ENCODE results near the gene HSP90AB1. TPM values are rescaled to one million over a fixed set of nuclear protein-coding genes. Genes with fewer than 3 reads are reported as not detected.

The HSP90AB1 gene
- total RNA-seq, 2 donors from 2014 or later, result 405 to 695 TPM

GRCh38 chr6:44222486-44223318 lies 24.2 kb upstream of the HSP90AB1 start:
- Histone ChIP-seq H3K36me3 (no peaks in the 10 kb centered on the region), H3K4me3 (peak overlapping the region; percentile 81), H3K4me1 (ENCODE audit: control insufficient read depth in 1 of 2, low read depth in 2 of 2) (peaks cover 67 to 80% of the 10 kb centered on the region in 2 donors), H3K9me3 (no peaks in the 10 kb centered on the region), H3K27ac (peak overlapping the region; percentile 97 to 98), H3K27me3 (replicated peaks; ENCODE audit: insufficient read depth) (no peaks in the 10 kb centered on the region)
- no peak for ATAC-seq (ENCODE audit: insufficient number of reproducible peaks, low FRiP score, low read depth)
- TF ChIP-seq CTCF (IDR thresholded peaks at IDR 0.05), result no peak
- no peak for DNase-seq (ENCODE audit: low spot score)

- no peak for DNase-seq (ENCODE audit: low spot score)
- H3K27ac ChIP-seq, result peak within 1 kb of the TSS; percentile 97 to 98
These were observed 23.4 kb upstream of the HSP90AB1 start, which contains the start of gene SLC29A1 for GRCh38 chr6:44223319-44224028. TSS of gene SLC29A1 (plus strand) at chr6:44223595. CDS start at chr6:44227314, 3,719 bp downstream.

GRCh38 chr6:44224029-44224964 lies 22.6 kb upstream of the HSP90AB1 start:
- H3K4me1 ChIP-seq (ENCODE audit: control insufficient read depth in 1 of 2, low read depth in 2 of 2), result peaks cover 63 to 75% of the 10 kb centered on the region in 2 donors
- no peaks in the 10 kb centered on the region for H3K27me3 ChIP-seq (replicated peaks; ENCODE audit: insufficient read depth)
- peak overlapping the region; percentile 81 for H3K4me3 ChIP-seq
- no peak for TF ChIP-seq CTCF (IDR thresholded peaks at IDR 0.05)
- peaks cover 5% of the 10 kb centered on the region for H3K36me3 ChIP-seq
- ATAC-seq (ENCODE audit: insufficient number of reproducible peaks, low FRiP score, low read depth) (no peak), DNase-seq (ENCODE audit: low spot score) (no peak)
- no peaks in the 10 kb centered on the region for H3K9me3 ChIP-seq
- H3K27ac ChIP-seq, result peak overlapping the region; percentile 37 to 98

More at GRCh38 chr6:44223319-44224028, 23.4 kb upstream of the HSP90AB1 start, which contains the start of gene SLC29A1:
- Histone ChIP-seq H3K27me3 (replicated peaks; ENCODE audit: insufficient read depth) (no peaks in the 10 kb centered on the region), H3K36me3 (no peaks in the 10 kb centered on the region), H3K4me3 (peak within 1 kb of the TSS; percentile 81), H3K4me1 (ENCODE audit: control insufficient read depth in 1 of 2, low read depth in 2 of 2) (peaks cover 63 to 80% of the 10 kb centered on the region in 2 donors), H3K9me3 (no peaks in the 10 kb centered on the region)
- peak; percentile 32 for TF ChIP-seq CTCF (IDR thresholded peaks at IDR 0.05)
- ATAC-seq (ENCODE audit: insufficient number of reproducible peaks, low FRiP score, low read depth), result no peak

GRCh38 chr6:44224965-44225305 lies 22.0 kb upstream of the HSP90AB1 start:
- no peaks in the 10 kb centered on the region for H3K27me3 ChIP-seq (replicated peaks; ENCODE audit: insufficient read depth)
- peaks cover 11% of the 10 kb centered on the region for H3K36me3 ChIP-seq
- H3K9me3 ChIP-seq, result no peaks in the 10 kb centered on the region
- no peak for TF ChIP-seq CTCF (IDR thresholded peaks at IDR 0.05)
- no peak for ATAC-seq (ENCODE audit: insufficient number of reproducible peaks, low FRiP score, low read depth)
- peak overlapping the region; percentile 13 to 98 for H3K27ac ChIP-seq
- H3K4me1 ChIP-seq (ENCODE audit: control insufficient read depth in 1 of 2, low read depth in 2 of 2), result peaks cover 62 to 74% of the 10 kb centered on the region in 2 donors
- H3K4me3 ChIP-seq, result no peak overlapping the region
- no peak for DNase-seq (ENCODE audit: low spot score)

Data from thoracic aorta (tissue), 2 donors.